HG02798 (cell line): ENCODE measurements around the gene FCSK.
"Not testable (repeated sequence)": the region's sequence is repeated elsewhere in the genome, so short reads cannot be mapped to it uniquely, and the experiment has no call there.

ENCODE experiments used
- ATAC-seq: cut with Tn5 transposase; IDR thresholded peaks from one replicate; pipeline ENCODE4 v1.9.1; 2021; ENCODE audit warnings: mild to moderate bottlenecking; ENCODE audit not compliant: unreplicated experiment, poor library complexity

The FCSK gene

GRCh38 chr16:70430667-70431536 lies 23.5 kb upstream of the FCSK start:
- ATAC-seq, result peak; percentile 49

GRCh38 chr16:70432356-70432722 lies 22.1 kb upstream of the FCSK start:
- ATAC-seq, result no peak

GRCh38 chr16:70432723-70433457 lies 21.5 kb upstream of the FCSK start:
- no peak for ATAC-seq

GRCh38 chr16:70433458-70434103 lies 20.8 kb upstream of the FCSK start:
- no peak for ATAC-seq

- no peak for ATAC-seq
Measured at GRCh38 chr16:70434484-70435260, 19.7 kb upstream of the FCSK start.

GRCh38 chr16:70437017-70437581 lies 17.3 kb upstream of the FCSK start:
- ATAC-seq, result no peak

- ATAC-seq, result no peak
Measured at GRCh38 chr16:70437582-70438557, 16.5 kb upstream of the FCSK start.

- no peak for ATAC-seq
Measured at GRCh38 chr16:70438585-70438968, 15.8 kb upstream of the FCSK start.

- ATAC-seq, result peak; percentile 90
Measured at GRCh38 chr16:70438969-70439862, 15.2 kb upstream of the FCSK start, which contains the start of gene ST3GAL2. TSS of gene ST3GAL2 (minus strand) at chr16:70439100. CDS start at chr16:70398530, 40,570 bp downstream.

- no peak for ATAC-seq
Measured at GRCh38 chr16:70440009-70440692, 14.2 kb upstream of the FCSK start.

GRCh38 chr16:70441406-70441990 lies 12.9 kb upstream of the FCSK start:
- ATAC-seq, result no peak

GRCh38 chr16:70442344-70442743 lies 12.1 kb upstream of the FCSK start:
- no peak for ATAC-seq

- no peak for ATAC-seq
Measured at GRCh38 chr16:70444249-70445063, 9.9 kb upstream of the FCSK start.

GRCh38 chr16:70448075-70448474 lies 6.3 kb upstream of the FCSK start:
- ATAC-seq, result no peak

- ATAC-seq, result not testable (repeated sequence)
Measured at GRCh38 chr16:70450142-70451003, 4.0 kb upstream of the FCSK start.
